Activated naive CD8-positive, alpha-beta T cell treated with anti-CD3 and anti-CD28 coated beads for 36 hours (primary cell): Measurements from ENCODE around the gene ZNF423. TPM values are rescaled to one million over a fixed set of nuclear protein-coding genes. Genes with fewer than 3 reads are reported as not detected.

Experiments
- DNase-seq: peaks from one replicate; pipeline ENCODE4 v3.0.0; 2021
- H3K27ac Mint-ChIP-seq: one replicate; pipeline ENCODE4 v1.8.0; 2022; ENCODE audit warnings: mild to moderate bottlenecking, moderate library complexity, mixed read lengths
- H3K27me3 Mint-ChIP-seq: one replicate; pipeline ENCODE4 v1.8.0; 2022; ENCODE audit warnings: mild to moderate bottlenecking, mixed read lengths
- H3K36me3 Mint-ChIP-seq: one replicate; pipeline ENCODE4 v1.8.0; 2021; ENCODE audit warnings: mild to moderate bottlenecking, mixed read lengths
- H3K4me1 Mint-ChIP-seq: one replicate; pipeline ENCODE4 v1.8.0; 2021; ENCODE audit warnings: mixed read lengths
- H3K4me3 Mint-ChIP-seq: one replicate; pipeline ENCODE4 v1.8.0; 2022; ENCODE audit warnings: mild to moderate bottlenecking, moderate library complexity, mixed read lengths
- H3K9me3 Mint-ChIP-seq: one replicate; pipeline ENCODE4 v1.8.0; 2022; ENCODE audit warnings: mixed read lengths
- total RNA-seq, 2 experiments: library from RNA; stranded (reverse); gene quantifications; one replicate each; pipeline ENCODE4 v1.2.3, GENCODE V29; 2021

Gene ZNF423
- total RNA-seq, 2 experiments from 2014 or later: not detected

DNA sequence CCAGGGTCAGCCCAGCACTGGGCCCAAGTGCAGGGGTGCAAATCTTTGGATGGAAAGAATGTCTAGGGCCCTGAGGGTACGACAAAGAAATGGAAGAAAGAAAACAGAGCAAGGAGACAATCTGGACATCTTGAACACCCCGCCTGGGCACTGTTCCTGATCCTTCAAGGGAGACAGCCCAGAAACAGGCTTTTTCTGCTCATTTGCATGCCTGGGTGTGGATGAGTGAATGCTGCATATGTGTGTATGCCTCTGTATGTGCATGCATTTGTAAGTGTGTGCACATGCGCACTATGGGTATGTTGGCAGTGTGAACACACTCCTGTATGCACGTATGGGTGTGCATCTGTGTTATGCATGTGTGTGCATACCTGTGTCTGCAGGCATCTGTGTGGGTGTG is 79.2 kb downstream of the ZNF423 start:
- no peaks in the 10 kb centered on the region for H3K27me3 Mint-ChIP-seq
- H3K9me3 Mint-ChIP-seq: no peaks in the 10 kb centered on the region
- H3K27ac Mint-ChIP-seq: no peak overlapping the region
- no peaks in the 10 kb centered on the region for H3K36me3 Mint-ChIP-seq
- H3K4me3 Mint-ChIP-seq: no peak overlapping the region
- no peaks in the 10 kb centered on the region for H3K4me1 Mint-ChIP-seq
- DNase-seq: no peak

DNA sequence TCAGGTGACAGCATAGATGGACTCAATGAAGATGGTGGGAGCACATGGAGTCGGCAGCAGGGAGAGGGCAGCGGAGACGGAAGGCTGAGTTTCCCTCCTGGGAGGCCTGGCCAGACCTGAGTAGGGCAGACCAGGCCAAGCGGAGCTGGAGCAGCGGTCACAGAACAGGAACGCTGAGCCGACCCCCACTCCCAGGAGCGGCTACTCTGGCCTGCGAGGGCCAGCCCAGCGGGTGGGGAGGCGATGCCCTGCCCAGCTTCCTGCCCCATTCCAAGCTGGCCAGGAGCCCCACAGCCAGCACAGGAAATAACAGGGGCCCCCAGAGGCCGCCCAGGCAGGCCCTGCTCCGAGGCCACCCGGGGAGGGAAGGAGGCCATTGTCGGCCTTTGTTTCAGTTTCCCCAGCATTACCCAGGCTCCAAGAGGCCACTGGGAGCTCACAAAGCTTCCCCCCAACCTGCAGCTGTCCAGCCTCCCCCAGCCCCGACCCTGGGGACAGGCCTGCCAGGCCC is 79.8 kb downstream of the ZNF423 start:
- Mint-ChIP-seq H3K9me3 (no peaks in the 10 kb centered on the region), H3K4me1 (no peaks in the 10 kb centered on the region), H3K27ac (no peak overlapping the region), H3K27me3 (no peaks in the 10 kb centered on the region), H3K4me3 (no peak overlapping the region), H3K36me3 (no peaks in the 10 kb centered on the region)
- DNase-seq: no peak

DNA sequence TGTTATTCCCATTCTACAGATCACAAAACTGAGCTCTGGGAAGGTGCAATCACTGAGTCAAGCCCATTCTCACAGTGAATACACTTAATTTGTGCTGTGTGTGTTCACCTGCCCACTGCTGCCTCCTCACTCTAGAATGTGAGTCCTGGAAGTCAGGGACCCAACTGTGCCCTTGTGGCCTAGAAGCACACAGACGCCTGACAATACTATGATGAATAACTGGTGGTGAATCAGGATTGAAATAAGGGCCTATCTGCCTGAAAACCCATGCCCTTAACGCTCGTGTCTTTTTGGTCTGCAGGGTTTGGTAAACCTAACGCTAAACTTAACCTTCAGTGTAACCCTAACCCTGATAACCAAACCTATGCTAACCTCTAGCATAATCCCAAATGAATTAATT is 80.3 kb downstream of the ZNF423 start:
- H3K4me3 Mint-ChIP-seq: no peak overlapping the region
- no peaks in the 10 kb centered on the region for H3K9me3 Mint-ChIP-seq
- DNase-seq: no peak
- no peaks in the 10 kb centered on the region for H3K36me3 Mint-ChIP-seq
- H3K27me3 Mint-ChIP-seq: no peaks in the 10 kb centered on the region
- no peak overlapping the region for H3K27ac Mint-ChIP-seq
- H3K4me1 Mint-ChIP-seq: no peaks in the 10 kb centered on the region

DNA sequence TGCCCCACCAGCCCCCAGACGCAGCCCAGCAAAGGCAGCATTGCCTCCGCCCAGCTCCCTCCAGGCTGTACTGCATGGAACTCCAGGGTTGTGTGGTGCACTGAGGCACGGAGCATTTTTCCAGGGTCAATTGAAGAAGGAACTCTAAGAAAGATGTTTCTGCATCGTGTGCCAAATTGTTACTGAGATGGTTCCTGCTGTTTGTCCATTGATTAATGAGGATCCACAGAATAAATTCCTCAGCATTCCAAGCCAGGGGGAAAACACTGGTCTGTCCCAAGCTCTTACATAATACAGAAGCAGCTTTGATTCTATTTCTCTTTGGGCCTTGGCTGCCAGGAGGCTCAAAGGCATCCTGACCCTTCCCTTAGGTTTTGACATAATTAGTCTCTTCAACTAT is 80.9 kb downstream of the ZNF423 start:
- Mint-ChIP-seq H3K27me3 (no peaks in the 10 kb centered on the region), H3K4me1 (no peaks in the 10 kb centered on the region), H3K36me3 (no peaks in the 10 kb centered on the region), H3K27ac (no peak overlapping the region), H3K4me3 (no peak overlapping the region), H3K9me3 (no peaks in the 10 kb centered on the region)
- DNase-seq: no peak

DNA sequence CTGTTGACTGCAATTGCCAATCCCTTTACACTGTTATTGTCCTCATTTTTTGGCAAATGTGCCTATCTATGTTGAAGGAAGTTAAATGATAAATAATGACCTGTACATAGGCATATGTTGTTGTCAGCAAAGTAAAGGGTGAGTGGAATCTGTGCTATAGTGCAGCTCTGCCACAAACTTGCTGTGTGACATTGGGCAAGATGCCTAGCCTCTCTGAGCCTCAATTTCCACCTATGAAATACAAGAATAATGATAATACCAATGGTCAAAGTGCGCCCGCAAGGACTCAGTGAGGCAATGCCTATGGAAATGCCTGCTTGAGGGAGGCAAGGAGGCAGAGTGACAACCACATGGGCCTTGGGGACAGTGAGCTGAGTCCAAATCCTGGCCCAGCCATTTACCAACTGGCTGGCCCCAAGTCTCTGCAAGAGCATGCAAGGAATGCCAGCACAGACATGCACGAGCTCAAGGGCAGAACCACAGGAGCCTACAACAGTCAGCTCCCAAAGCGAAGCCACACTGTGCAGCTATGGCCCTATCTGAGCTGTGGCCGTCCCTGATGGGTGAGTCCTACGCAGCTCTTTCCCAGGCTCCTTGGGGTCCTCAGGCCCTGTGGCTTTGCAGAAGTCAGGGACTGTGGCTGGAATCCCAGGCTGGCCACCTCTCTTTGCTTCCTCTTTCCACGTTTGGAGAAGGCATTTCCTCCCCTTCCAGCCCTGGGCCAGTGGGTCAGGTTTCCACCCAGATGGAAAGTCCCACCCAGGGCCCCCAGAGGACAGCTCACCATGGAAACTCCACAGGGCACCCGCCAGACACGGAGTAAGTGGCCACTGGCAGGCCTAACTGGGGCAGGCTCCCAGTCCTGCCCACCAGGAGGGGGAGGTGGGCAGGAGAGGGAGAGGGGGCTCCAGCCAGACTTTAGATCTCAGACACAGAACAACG is 82.1 kb downstream of the ZNF423 start:
- Mint-ChIP-seq H3K36me3 (no peaks in the 10 kb centered on the region), H3K4me1 (no peaks in the 10 kb centered on the region), H3K27me3 (no peaks in the 10 kb centered on the region), H3K27ac (no peak overlapping the region), H3K9me3 (no peaks in the 10 kb centered on the region), H3K4me3 (no peak overlapping the region)
- no peak for DNase-seq

DNA sequence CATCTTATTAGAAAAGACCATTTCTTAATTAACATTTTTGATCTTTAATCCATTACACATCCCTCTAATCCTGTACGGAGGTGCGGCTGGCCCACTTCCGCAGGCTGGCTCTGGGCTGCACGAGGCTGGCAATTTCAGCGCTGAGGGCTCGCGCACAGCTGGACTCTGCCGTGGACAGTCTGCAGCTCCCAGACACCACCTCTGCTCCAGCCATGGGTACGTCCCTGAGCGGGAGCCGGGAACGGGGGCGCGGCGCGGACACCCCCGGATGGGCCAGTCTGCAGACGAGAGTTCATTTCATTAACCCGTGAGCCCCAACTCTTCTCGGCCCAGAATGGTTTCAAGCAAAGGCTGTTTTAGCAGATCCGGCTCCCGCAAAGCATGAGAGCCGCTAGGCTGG is 87.9 kb downstream of the ZNF423 start:
- H3K27ac Mint-ChIP-seq: no peak overlapping the region
- H3K4me1 Mint-ChIP-seq: no peaks in the 10 kb centered on the region
- H3K27me3 Mint-ChIP-seq: no peaks in the 10 kb centered on the region
- H3K4me3 Mint-ChIP-seq: no peak overlapping the region
- DNase-seq: no peak
- H3K36me3 Mint-ChIP-seq: no peaks in the 10 kb centered on the region
- H3K9me3 Mint-ChIP-seq: no peaks in the 10 kb centered on the region

DNA sequence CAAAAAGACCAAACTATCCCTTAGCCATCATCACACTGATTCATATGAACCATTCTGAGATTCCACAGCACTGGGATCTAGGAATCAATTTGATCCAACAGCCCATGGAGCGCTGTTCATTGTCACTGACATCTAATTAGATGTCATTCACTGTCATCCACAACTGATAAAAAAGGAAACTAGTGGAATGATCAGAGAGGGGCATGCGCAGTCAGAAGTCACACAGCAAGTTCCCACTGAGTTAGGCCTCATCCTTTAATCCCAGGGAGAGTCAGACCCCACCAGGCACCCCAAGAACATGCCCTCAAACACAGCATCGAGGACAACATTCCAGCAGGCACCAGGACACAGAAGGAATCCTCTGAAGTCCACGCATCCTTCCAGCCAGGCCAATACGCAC is 88.5 kb downstream of the ZNF423 start:
- no peak overlapping the region for H3K4me3 Mint-ChIP-seq
- DNase-seq: no peak
- H3K4me1 Mint-ChIP-seq: no peaks in the 10 kb centered on the region
- H3K36me3 Mint-ChIP-seq: no peaks in the 10 kb centered on the region
- H3K27me3 Mint-ChIP-seq: no peaks in the 10 kb centered on the region
- H3K27ac Mint-ChIP-seq: no peak overlapping the region
- no peaks in the 10 kb centered on the region for H3K9me3 Mint-ChIP-seq

DNA sequence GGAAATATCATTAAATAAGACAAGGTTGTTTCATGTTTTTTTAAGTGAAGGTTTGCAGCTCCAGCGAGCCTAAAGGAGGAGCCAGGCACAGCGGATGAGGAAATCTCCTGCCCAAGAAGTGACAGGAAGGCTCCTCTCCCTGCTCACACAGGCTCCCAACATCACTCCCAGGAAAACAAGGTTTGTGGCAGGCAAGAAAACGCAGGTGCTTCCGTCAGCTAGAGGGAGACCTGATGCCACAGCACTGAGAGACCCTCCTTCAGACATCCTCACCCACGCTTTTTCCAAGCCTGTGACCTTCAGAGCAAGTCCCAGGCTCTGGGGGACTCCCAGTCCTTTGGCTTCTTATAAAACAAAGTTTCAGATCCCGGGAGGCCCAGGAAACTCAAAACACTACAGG is 89.7 kb downstream of the ZNF423 start:
- Mint-ChIP-seq H3K9me3 (no peaks in the 10 kb centered on the region), H3K36me3 (no peaks in the 10 kb centered on the region), H3K27me3 (no peaks in the 10 kb centered on the region), H3K27ac (no peak overlapping the region), H3K4me1 (no peaks in the 10 kb centered on the region), H3K4me3 (no peak overlapping the region)
- DNase-seq: no peak

DNA sequence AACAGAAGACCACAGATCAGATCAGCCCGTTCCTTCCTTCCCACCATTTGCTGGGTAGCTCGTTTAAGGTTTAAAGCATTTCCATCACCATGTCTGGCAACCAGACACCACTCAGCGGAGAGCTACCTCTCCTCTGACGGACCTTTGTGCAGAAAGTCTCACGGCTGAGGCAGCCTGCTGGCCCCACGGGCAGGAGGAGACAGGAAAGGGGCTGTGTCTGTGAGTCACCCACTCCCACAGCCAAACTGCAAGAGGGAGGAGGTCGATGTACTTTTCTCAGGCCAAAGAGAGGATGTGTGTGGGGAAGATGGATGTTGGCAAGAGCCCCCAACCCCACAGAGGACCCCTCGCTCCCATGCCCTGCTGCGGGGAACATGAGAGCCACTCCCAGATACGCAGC is 92.1 kb downstream of the ZNF423 start:
- H3K4me1 Mint-ChIP-seq: no peaks in the 10 kb centered on the region
- no peaks in the 10 kb centered on the region for H3K27me3 Mint-ChIP-seq
- no peak overlapping the region for H3K27ac Mint-ChIP-seq
- H3K9me3 Mint-ChIP-seq: no peaks in the 10 kb centered on the region
- no peaks in the 10 kb centered on the region for H3K36me3 Mint-ChIP-seq
- H3K4me3 Mint-ChIP-seq: no peak overlapping the region
- no peak for DNase-seq

DNA sequence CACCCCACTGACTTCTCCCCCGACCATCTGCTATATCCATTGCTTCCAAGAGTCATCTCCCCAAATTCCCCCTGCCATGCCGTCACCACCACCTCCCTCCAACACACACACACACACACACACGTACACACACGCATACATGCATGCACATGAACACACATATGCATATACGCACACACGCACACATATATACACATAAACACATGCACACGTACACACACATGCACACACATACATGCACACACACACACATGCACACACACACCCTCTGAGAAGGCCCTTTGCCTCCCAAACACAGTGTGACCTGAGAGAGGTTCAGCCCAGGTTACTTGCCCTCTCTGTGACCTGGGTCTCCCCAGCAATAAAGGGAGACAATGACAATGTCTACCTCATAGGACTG is 95.1 kb downstream of the ZNF423 start:
- H3K4me3 Mint-ChIP-seq: no peak overlapping the region
- DNase-seq: no peak
- no peaks in the 10 kb centered on the region for H3K36me3 Mint-ChIP-seq
- no peaks in the 10 kb centered on the region for H3K4me1 Mint-ChIP-seq
- H3K27ac Mint-ChIP-seq: no peak overlapping the region
- H3K27me3 Mint-ChIP-seq: peaks cover 18% of the 10 kb centered on the region
- H3K9me3 Mint-ChIP-seq: no peaks in the 10 kb centered on the region

DNA sequence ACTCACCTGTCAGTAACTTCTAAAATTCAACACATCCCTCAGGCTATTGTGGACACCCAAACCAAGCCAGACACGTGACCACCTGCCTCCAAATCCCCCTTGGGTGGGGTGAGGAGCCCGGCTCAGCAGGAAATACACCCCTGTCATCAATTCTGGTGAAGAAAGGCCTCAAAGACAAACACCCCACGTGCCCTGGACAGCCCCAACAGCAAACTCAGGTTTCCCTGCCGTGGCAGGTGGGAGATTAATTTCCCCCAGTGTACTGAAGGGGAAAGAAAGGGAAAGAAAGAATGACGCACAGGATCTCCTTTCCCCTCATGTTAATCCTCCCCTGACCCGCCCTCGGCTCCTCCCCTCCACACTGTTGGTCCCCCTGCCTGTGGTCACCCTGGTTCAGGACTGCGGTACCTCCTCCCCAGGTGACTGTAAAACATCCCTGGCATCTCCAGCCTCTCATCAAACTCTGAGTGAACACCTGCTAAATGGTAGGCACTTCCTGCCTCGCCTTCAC is 98.3 kb downstream of the ZNF423 start:
- H3K9me3 Mint-ChIP-seq: no peaks in the 10 kb centered on the region
- peaks cover 10% of the 10 kb centered on the region for H3K4me1 Mint-ChIP-seq
- H3K36me3 Mint-ChIP-seq: no peaks in the 10 kb centered on the region
- H3K27ac Mint-ChIP-seq: no peak overlapping the region
- DNase-seq: no peak
- H3K27me3 Mint-ChIP-seq: peaks cover 49% of the 10 kb centered on the region
- H3K4me3 Mint-ChIP-seq: no peak overlapping the region

DNA sequence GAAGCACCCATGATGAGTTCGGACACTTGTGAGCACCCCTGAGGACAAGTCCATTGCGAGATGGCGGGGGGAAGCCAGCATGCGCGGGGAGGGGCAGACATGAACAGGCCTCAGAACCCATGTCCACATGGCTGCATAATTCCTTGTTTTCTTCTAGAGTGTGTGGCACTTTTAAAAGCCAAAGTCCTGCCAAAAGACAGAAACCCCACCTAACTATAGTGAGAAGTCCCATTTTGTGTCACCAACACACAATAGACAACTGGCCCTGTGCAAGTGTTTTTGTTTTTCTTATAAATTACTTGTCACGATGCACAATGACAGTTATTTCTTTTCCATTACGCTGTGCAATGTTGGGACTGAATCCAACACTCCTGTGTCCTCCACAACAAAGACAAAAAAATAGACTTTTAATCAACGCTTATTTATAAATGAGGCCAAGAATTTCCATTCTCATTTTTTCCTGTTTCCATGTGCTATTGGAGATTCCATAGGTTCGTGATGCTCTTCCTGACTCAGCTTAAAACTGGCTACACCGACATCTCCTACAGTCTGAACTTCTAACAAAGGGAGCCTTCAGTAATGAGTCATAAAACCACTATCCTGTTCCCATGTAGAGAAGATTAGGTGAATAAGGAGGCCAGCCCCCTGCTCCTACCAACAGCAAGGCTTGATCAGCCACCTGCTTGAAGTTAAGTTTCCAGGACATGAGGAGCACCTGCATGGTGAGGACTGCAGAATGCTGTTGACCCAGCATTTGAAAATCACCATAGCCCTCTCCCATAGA is 98.9 kb downstream of the ZNF423 start:
- no peak overlapping the region for H3K27ac Mint-ChIP-seq
- H3K36me3 Mint-ChIP-seq: no peaks in the 10 kb centered on the region
- H3K27me3 Mint-ChIP-seq: peaks cover 53% of the 10 kb centered on the region
- H3K9me3 Mint-ChIP-seq: no peaks in the 10 kb centered on the region
- no peak overlapping the region for H3K4me3 Mint-ChIP-seq
- DNase-seq: no peak
- H3K4me1 Mint-ChIP-seq: peaks cover 10% of the 10 kb centered on the region

DNA sequence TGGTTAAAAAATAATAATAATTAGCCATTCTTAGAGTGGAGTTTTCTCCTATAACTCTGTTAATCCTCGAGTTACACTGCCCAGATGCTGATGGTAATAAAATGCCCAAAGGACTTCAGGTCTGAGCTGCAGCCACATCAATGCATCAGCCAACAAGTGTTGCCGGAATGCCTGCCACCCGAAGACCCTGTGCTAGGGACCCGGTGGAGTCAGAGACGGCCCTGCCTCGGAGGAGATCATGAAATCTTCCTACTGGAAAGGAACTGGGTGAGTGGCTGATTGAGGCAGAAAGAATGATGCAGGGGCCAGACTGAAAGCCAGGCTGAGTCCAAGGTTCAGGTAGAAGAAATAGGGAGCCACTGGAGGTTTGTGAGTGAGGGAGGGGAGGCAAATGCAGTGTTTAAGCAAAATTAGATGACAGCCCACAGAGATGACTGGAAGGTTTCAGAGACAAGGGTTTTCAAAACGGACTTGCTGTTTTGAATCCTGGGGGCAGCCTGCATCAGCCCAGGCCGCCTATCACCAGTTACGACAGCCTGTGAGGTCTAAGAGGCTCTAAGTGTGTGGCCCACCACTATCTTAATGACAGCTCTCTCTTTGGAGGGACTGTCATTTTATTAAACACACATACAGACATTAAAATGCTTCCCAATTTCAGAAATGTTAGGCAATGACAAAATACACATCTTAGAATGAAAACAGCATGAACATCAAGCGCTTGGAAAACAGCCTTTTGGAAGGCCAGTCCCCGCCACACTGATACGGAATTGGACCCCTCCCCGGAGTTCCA is 100.0 kb downstream of the ZNF423 start:
- no peak for DNase-seq
- Mint-ChIP-seq H3K4me1 (peaks cover 10% of the 10 kb centered on the region), H3K27me3 (peaks cover 53% of the 10 kb centered on the region), H3K9me3 (no peaks in the 10 kb centered on the region), H3K27ac (no peak overlapping the region), H3K36me3 (no peaks in the 10 kb centered on the region), H3K4me3 (no peak overlapping the region)

DNA sequence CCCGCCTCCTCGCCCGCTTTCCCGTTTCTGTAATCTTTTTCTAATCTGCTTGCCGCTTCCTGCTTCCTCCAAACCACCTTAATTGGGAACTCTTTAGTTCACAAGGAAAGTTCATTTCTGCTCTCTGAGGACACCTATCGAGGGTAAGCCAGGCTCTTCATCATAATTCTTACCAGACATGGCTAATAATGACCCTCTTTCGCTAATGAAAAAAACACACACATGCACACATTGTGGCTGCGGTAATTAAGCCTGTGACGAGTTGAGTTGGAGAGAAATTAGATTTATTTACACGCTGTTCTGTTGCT is 100.6 kb downstream of the ZNF423 start:
- no peak for DNase-seq
- no peak overlapping the region for H3K27ac Mint-ChIP-seq
- H3K36me3 Mint-ChIP-seq: no peaks in the 10 kb centered on the region
- no peaks in the 10 kb centered on the region for H3K9me3 Mint-ChIP-seq
- H3K27me3 Mint-ChIP-seq: peaks cover 53% of the 10 kb centered on the region
- H3K4me1 Mint-ChIP-seq: peaks cover 10% of the 10 kb centered on the region
- no peak overlapping the region for H3K4me3 Mint-ChIP-seq
